GM18520 (cell line): ENCODE data around the gene POLRMT.

Experiments
- ATAC-seq: cut with Tn5 transposase; IDR thresholded peaks from one replicate; pipeline ENCODE4 v1.9.1; 2021; ENCODE audit not compliant: unreplicated experiment

Gene POLRMT

GRCh38 chr19:663682-664117 is 30.4 kb upstream of the POLRMT start:
- ATAC-seq, result no peak

GRCh38 chr19:662962-663681 is 29.8 kb upstream of the POLRMT start, which contains the start of gene RNF126:
Gene RNF126, minus strand, starts transcription at chr19:663214. Its CDS starts 93 bp downstream, at chr19:663121.
- ATAC-seq, result peak; percentile 39

GRCh38 chr19:662207-662961 is 29.0 kb upstream of the POLRMT start:
- peak; percentile 8 for ATAC-seq

- ATAC-seq, result no peak
These were observed 28.3 kb upstream of the POLRMT start for GRCh38 chr19:661427-662196.

- no peak for ATAC-seq
These were observed 27.6 kb upstream of the POLRMT start for GRCh38 chr19:660793-661426.

GRCh38 chr19:658916-659839 is 25.8 kb upstream of the POLRMT start:
- ATAC-seq, result no peak

- ATAC-seq, result no peak
These were observed 24.9 kb upstream of the POLRMT start for GRCh38 chr19:658059-658839.

- no peak for ATAC-seq
These were observed 24.3 kb upstream of the POLRMT start for GRCh38 chr19:657611-658010.

GRCh38 chr19:656751-657559 is 23.6 kb upstream of the POLRMT start:
- ATAC-seq, result no peak

- no peak for ATAC-seq
These were observed 22.4 kb upstream of the POLRMT start for GRCh38 chr19:655691-656090.

GRCh38 chr19:653425-653824 is 20.1 kb upstream of the POLRMT start:
- ATAC-seq, result no peak

GRCh38 chr19:652467-653389 is 19.4 kb upstream of the POLRMT start:
- ATAC-seq, result no peak

- no peak for ATAC-seq
These were observed 18.7 kb upstream of the POLRMT start for GRCh38 chr19:651991-652390.

- ATAC-seq, result no peak
These were observed 17.9 kb upstream of the POLRMT start for GRCh38 chr19:651114-651818.

- no peak for ATAC-seq
These were observed 16.8 kb upstream of the POLRMT start for GRCh38 chr19:650121-650520.

- ATAC-seq, result no peak
These were observed 15.8 kb upstream of the POLRMT start for GRCh38 chr19:648904-649801.
